ENCODE results near the gene MDH2.
"Not testable (repeated sequence)": the region's sequence is repeated elsewhere in the genome, so short reads cannot be mapped to it uniquely, and the experiment has no call there.

Gene MDH2

DNA sequence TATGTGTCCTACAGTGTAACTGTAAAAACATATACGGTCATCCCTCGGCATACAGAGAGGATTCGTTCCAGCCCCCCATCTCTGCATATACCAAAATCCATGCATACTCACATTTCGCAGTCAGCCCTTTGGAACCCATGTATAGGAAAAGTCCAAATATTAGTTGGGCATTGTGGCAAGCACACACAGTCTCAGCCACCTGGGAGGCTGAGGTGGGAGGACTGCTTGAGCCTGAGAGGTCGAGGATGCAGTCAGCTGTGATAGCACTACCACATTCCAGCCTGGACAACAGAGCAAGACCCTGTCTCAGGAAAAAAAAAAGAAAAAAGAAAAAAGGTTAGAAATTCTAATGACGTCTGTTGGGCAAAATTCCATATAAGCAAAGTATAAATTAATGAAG lies 29.1 kb downstream of the MDH2 start:
- no peak overlapping the region for H3K4me2 ChIP-seq (ENCODE audit: low read depth, low read length, poor library complexity, severe bottlenecking)
- H3F3A ChIP-seq (ENCODE audit: insufficient read depth) = no peaks in the 10 kb centered on the region
- H3K36me3 ChIP-seq (ENCODE audit: low read length) = no peaks in the 10 kb centered on the region
- H3K27me3 ChIP-seq (ENCODE audit: low read length) = no peaks in the 10 kb centered on the region
- H3K9me2 ChIP-seq (replicated peaks; ENCODE audit: insufficient read depth, low read length) = no peaks in the 10 kb centered on the region
- H3K9ac ChIP-seq (ENCODE audit: low read length) = no peak overlapping the region
- TF ChIP-seq, protein P1, sequence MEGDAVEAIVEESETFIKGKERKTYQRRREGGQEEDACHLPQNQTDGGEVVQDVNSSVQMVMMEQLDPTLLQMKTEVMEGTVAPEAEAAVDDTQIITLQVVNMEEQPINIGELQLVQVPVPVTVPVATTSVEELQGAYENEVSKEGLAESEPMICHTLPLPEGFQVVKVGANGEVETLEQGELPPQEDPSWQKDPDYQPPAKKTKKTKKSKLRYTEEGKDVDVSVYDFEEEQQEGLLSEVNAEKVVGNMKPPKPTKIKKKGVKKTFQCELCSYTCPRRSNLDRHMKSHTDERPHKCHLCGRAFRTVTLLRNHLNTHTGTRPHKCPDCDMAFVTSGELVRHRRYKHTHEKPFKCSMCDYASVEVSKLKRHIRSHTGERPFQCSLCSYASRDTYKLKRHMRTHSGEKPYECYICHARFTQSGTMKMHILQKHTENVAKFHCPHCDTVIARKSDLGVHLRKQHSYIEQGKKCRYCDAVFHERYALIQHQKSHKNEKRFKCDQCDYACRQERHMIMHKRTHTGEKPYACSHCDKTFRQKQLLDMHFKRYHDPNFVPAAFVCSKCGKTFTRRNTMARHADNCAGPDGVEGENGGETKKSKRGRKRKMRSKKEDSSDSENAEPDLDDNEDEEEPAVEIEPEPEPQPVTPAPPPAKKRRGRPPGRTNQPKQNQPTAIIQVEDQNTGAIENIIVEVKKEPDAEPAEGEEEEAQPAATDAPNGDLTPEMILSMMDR (IDR thresholded peaks at IDR 0.05; ENCODE audit: insufficient read depth, low read length, poor library complexity, severe bottlenecking) = no peak
- no peak for TF ChIP-seq EZH2phosphoT487 (conservative IDR thresholded peaks at IDR 0.05; ENCODE audit: low read length)
- no peaks in the 10 kb centered on the region for H3K9me3 ChIP-seq (ENCODE audit: insufficient read depth, low read length)
- H3K79me2 ChIP-seq (ENCODE audit: insufficient read depth, low read length) = no peaks in the 10 kb centered on the region
- H4K20me1 ChIP-seq (ENCODE audit: low read depth, low read length) = no peaks in the 10 kb centered on the region
- H2AFZ ChIP-seq (ENCODE audit: low read depth, low read length, severe bottlenecking) = no peak overlapping the region
- H3K27ac ChIP-seq (ENCODE audit: low read depth, low read length) = no peak overlapping the region
- no peak overlapping the region for H3K4me3 ChIP-seq (ENCODE audit: insufficient read depth, low read length, poor library complexity, severe bottlenecking)

DNA sequence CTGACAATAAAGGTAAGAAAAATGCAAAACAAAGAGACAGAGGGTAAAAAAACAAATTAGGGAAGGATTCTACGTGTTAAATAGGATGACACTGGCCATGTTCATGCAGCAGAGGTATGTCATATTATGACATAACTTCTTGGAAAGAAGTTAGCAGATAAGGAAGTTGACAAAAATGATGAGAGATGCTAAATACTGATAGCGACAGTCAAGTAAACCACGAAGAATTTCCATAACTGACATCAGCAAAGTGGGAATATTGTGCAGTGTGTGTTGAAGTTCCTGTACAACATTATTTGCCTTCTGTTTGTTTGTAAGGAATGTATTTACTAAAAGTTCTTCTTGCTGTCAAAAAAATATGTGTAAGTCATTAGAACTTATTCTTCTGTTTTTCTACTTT lies 29.5 kb downstream of the MDH2 start:
- H3F3A ChIP-seq (ENCODE audit: insufficient read depth) = no peaks in the 10 kb centered on the region
- H3K27ac ChIP-seq (ENCODE audit: low read depth, low read length) = no peak overlapping the region
- H4K20me1 ChIP-seq (ENCODE audit: low read depth, low read length) = no peaks in the 10 kb centered on the region
- no peak overlapping the region for H3K4me2 ChIP-seq (ENCODE audit: low read depth, low read length, poor library complexity, severe bottlenecking)
- H3K79me2 ChIP-seq (ENCODE audit: insufficient read depth, low read length) = no peaks in the 10 kb centered on the region
- H3K9ac ChIP-seq (ENCODE audit: low read length) = no peak overlapping the region
- no peaks in the 10 kb centered on the region for H3K36me3 ChIP-seq (ENCODE audit: low read length)
- no peak overlapping the region for H2AFZ ChIP-seq (ENCODE audit: low read depth, low read length, severe bottlenecking)
- H3K9me3 ChIP-seq (ENCODE audit: insufficient read depth, low read length) = no peaks in the 10 kb centered on the region
- no peak overlapping the region for H3K4me3 ChIP-seq (ENCODE audit: insufficient read depth, low read length, poor library complexity, severe bottlenecking)
- TF ChIP-seq EZH2phosphoT487 (conservative IDR thresholded peaks at IDR 0.05; ENCODE audit: low read length) = no peak
- TF ChIP-seq, protein P1 (IDR thresholded peaks at IDR 0.05; ENCODE audit: insufficient read depth, low read length, poor library complexity, severe bottlenecking) = no peak
- H3K9me2 ChIP-seq (replicated peaks; ENCODE audit: insufficient read depth, low read length) = no peaks in the 10 kb centered on the region
- no peaks in the 10 kb centered on the region for H3K27me3 ChIP-seq (ENCODE audit: low read length)

DNA sequence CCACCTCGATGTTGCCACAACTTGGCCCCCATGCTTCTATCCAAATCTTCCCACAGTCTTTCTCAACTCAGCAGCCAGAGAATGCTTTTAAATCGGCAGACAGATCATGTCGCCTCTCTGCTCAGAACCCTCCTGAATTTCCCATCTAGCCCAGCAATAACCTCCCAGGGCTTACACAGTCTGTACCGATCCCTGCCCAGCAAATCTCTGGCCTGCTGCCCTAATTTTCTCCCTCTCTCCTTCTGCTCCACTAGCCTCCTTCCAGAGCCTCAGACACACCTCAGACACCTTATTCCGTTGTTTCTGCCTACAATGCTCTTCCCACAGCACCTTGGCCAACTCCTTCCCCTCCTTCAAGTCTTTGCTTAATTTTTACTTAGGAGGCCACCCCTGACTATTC lies 32.3 kb downstream of the MDH2 start:
- Histone ChIP-seq H2AFZ (ENCODE audit: low read depth, low read length, severe bottlenecking) (no peak overlapping the region), H3K4me2 (ENCODE audit: low read depth, low read length, poor library complexity, severe bottlenecking) (no peak overlapping the region)
- TF ChIP-seq, protein P1 (IDR thresholded peaks at IDR 0.05; ENCODE audit: insufficient read depth, low read length, poor library complexity, severe bottlenecking) = no peak
- TF ChIP-seq EZH2phosphoT487 (conservative IDR thresholded peaks at IDR 0.05; ENCODE audit: low read length) = no peak

DNA sequence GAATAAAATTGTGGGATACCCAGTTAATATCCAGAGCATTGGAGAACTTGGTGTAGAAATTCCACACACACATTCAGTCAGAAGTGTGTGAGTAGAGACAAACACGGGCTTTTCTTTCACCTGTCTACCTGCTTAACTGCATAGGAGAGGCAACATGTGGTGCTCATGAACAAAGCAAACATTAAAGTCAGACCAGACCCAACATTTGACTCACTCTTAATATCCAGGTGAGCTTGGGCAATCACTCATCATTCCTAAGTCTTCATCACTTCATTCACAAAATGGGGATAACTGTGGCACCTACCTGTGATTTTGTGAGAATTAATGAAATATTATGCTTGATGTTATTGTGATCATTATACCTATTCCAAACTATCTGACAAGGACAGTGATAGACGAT lies 36.2 kb downstream of the MDH2 start:
- not testable (repeated sequence) for H3K9ac ChIP-seq (ENCODE audit: low read length); H3K79me2 ChIP-seq (ENCODE audit: insufficient read depth, low read length); H3K9me3 ChIP-seq (ENCODE audit: insufficient read depth, low read length); H3F3A ChIP-seq (ENCODE audit: insufficient read depth); H3K9me2 ChIP-seq (replicated peaks; ENCODE audit: insufficient read depth, low read length); H3K4me3 ChIP-seq (ENCODE audit: insufficient read depth, low read length, poor library complexity, severe bottlenecking); H3K27me3 ChIP-seq (ENCODE audit: low read length); H3K27ac ChIP-seq (ENCODE audit: low read depth, low read length); H3K36me3 ChIP-seq (ENCODE audit: low read length); H4K20me1 ChIP-seq (ENCODE audit: low read depth, low read length); H2AFZ ChIP-seq (ENCODE audit: low read depth, low read length, severe bottlenecking); H3K4me2 ChIP-seq (ENCODE audit: low read depth, low read length, poor library complexity, severe bottlenecking)

More for the DNA sequence above, 32.3 kb downstream of the MDH2 start:
- H3K36me3 ChIP-seq (ENCODE audit: low read length) = no peaks in the 10 kb centered on the region
- no peak overlapping the region for H3K9ac ChIP-seq (ENCODE audit: low read length)
- no peaks in the 10 kb centered on the region for H3K79me2 ChIP-seq (ENCODE audit: insufficient read depth, low read length)
- H4K20me1 ChIP-seq (ENCODE audit: low read depth, low read length) = no peaks in the 10 kb centered on the region
- H3K27me3 ChIP-seq (ENCODE audit: low read length) = no peaks in the 10 kb centered on the region
- no peaks in the 10 kb centered on the region for H3K9me3 ChIP-seq (ENCODE audit: insufficient read depth, low read length)
- no peak overlapping the region for H3K27ac ChIP-seq (ENCODE audit: low read depth, low read length)
- H3K4me3 ChIP-seq (ENCODE audit: insufficient read depth, low read length, poor library complexity, severe bottlenecking) = no peak overlapping the region
- H3F3A ChIP-seq (ENCODE audit: insufficient read depth) = no peaks in the 10 kb centered on the region
- H3K9me2 ChIP-seq (replicated peaks; ENCODE audit: insufficient read depth, low read length) = no peaks in the 10 kb centered on the region

All from SU-DHL-6 (cell line).